NCI-H524 (cell line): ENCODE data around the gene CD2AP.
A peak's percentile ranks its signal among the peaks of the same experiment; 100 is the strongest.
"Not testable (repeated sequence)": the region's sequence is repeated elsewhere in the genome, so short reads cannot be mapped to it uniquely, and the experiment has no call there.

ENCODE experiments used
- DNase-seq, 2 experiments: peaks; one replicate each; lab custom pipeline; 2025; lab: John Stamatoyannopoulos, UW

The CD2AP gene

GRCh38 chr6:47633141-47633540, 155.6 kb downstream of the CD2AP start:
- peak; percentile 13 to 53 for DNase-seq

- no peak for DNase-seq
These were observed 156.8 kb downstream of the CD2AP start for GRCh38 chr6:47634210-47635047.

GRCh38 chr6:47646689-47647088, 169.1 kb downstream of the CD2AP start:
- no peak for DNase-seq

- no peak for DNase-seq
These were observed 169.6 kb downstream of the CD2AP start for GRCh38 chr6:47647188-47647587.

GRCh38 chr6:47647626-47648025, 170.0 kb downstream of the CD2AP start:
- not testable (repeated sequence) for DNase-seq

GRCh38 chr6:47648031-47648430, 170.4 kb downstream of the CD2AP start:
- DNase-seq, result no peak

GRCh38 chr6:47650553-47651432, 173.2 kb downstream of the CD2AP start:
- DNase-seq, result no peak

- DNase-seq, result no peak
These were observed 173.9 kb downstream of the CD2AP start for GRCh38 chr6:47651505-47651944.

GRCh38 chr6:47653706-47654105, 176.1 kb downstream of the CD2AP start:
- no peak for DNase-seq

GRCh38 chr6:47654255-47654654, 176.7 kb downstream of the CD2AP start:
- no peak for DNase-seq

- peak in 1 of 2 experiments; percentile 14 for DNase-seq
These were observed 178.4 kb downstream of the CD2AP start for GRCh38 chr6:47655719-47656595.

- DNase-seq, result no peak
These were observed 184.4 kb downstream of the CD2AP start for GRCh38 chr6:47661960-47662359.

- DNase-seq, result no peak
These were observed 186.1 kb downstream of the CD2AP start for GRCh38 chr6:47663462-47664216.

GRCh38 chr6:47665112-47665511, 187.5 kb downstream of the CD2AP start:
- no peak for DNase-seq

- peak; percentile 69 to 92 for DNase-seq
These were observed 192.3 kb downstream of the CD2AP start for GRCh38 chr6:47669684-47670513.

- no peak for DNase-seq
These were observed 193.3 kb downstream of the CD2AP start for GRCh38 chr6:47670851-47671250.

GRCh38 chr6:47671777-47672176, 194.2 kb downstream of the CD2AP start:
- DNase-seq, result no peak

- DNase-seq, result no peak
These were observed 195.2 kb downstream of the CD2AP start for GRCh38 chr6:47672816-47673215.

- DNase-seq, result no peak
These were observed 197.1 kb downstream of the CD2AP start for GRCh38 chr6:47674673-47675072.
